HG02852 (cell line): ENCODE data around the gene NOTUM.
"Not testable (repeated sequence)": the region's sequence is repeated elsewhere in the genome, so short reads cannot be mapped to it uniquely, and the experiment has no call there.

ENCODE experiments used
- ATAC-seq: cut with Tn5 transposase; IDR thresholded peaks from one replicate; pipeline ENCODE4 v1.9.1; 2021; ENCODE audit warnings: mild to moderate bottlenecking, moderate library complexity; ENCODE audit not compliant: unreplicated experiment

NOTUM gene

GRCh38 chr17:81996757-81997441 is 35.9 kb upstream of the NOTUM start:
- no peak for ATAC-seq

GRCh38 chr17:81996232-81996756 is 35.3 kb upstream of the NOTUM start:
- no peak for ATAC-seq

- no peak for ATAC-seq
Observed at GRCh38 chr17:81995463-81996231, 34.7 kb upstream of the NOTUM start.

- ATAC-seq = no peak
Observed at GRCh38 chr17:81994593-81995462, 33.8 kb upstream of the NOTUM start.

GRCh38 chr17:81993729-81994592 is 33.0 kb upstream of the NOTUM start:
- ATAC-seq = no peak

- ATAC-seq = no peak
Observed at GRCh38 chr17:81992306-81993102, 31.5 kb upstream of the NOTUM start.

- ATAC-seq = no peak
Observed at GRCh38 chr17:81991684-81992305, 30.8 kb upstream of the NOTUM start.

- no peak for ATAC-seq
Observed at GRCh38 chr17:81990836-81991683, 30.1 kb upstream of the NOTUM start.

GRCh38 chr17:81987161-81987770 is 26.3 kb upstream of the NOTUM start:
- ATAC-seq = no peak

- no peak for ATAC-seq
Observed at GRCh38 chr17:81986606-81987005, 25.6 kb upstream of the NOTUM start.

- no peak for ATAC-seq
Observed at GRCh38 chr17:81984773-81985410, 23.9 kb upstream of the NOTUM start.

- no peak for ATAC-seq
Observed at GRCh38 chr17:81983639-81984373, 22.8 kb upstream of the NOTUM start.

- ATAC-seq = no peak
Observed at GRCh38 chr17:81983011-81983638, 22.1 kb upstream of the NOTUM start.

GRCh38 chr17:81981511-81981910 is 20.5 kb upstream of the NOTUM start:
- ATAC-seq = not testable (repeated sequence)

- ATAC-seq = no peak
Observed at GRCh38 chr17:81980707-81981343, 19.8 kb upstream of the NOTUM start.

- ATAC-seq = no peak
Observed at GRCh38 chr17:81980122-81980521, 19.1 kb upstream of the NOTUM start.
